Tibial artery (tissue), 4 donors: Measurements from ENCODE around the gene PLXNA4.
A peak's percentile ranks its signal among the peaks of the same experiment; 100 is the strongest.

Experiments used
- DNase-seq, 2 donors: peaks; one replicate each; pipeline ENCODE4 v3.0.0-alpha.2; 2019
- H3K27ac ChIP-seq, 2 donors: fragments of 200-600 bp; sonication (generic) in 1 of 2; 1 replicate in 1 of 2; 2 replicates in 1 of 2; pipeline ENCODE4 v1.5.1; 2018 to 2019; ENCODE audit warnings: mild to moderate bottlenecking in 1 of 2
- H3K27me3 ChIP-seq, 2 donors: fragments of 200-600 bp; sonication (generic) in 1 of 2; one replicate each; pipeline versions ENCODE4 v1.5.1 to v1.6.0; 2016 to 2019
- H3K36me3 ChIP-seq, 3 donors: fragments of 200-600 bp; sonication (generic) in 2 of 3; one replicate each; pipeline ENCODE4 v1.5.1; 2016 to 2019; ENCODE audit warnings: mild to moderate bottlenecking in 2 of 3
- H3K4me1 ChIP-seq, 4 donors: fragments of 200-600 bp; sonication (generic) in 2 of 4; 1 replicate in 3 of 4; 2 replicates in 1 of 4; pipeline ENCODE4 v1.5.1; 2016 to 2019
- H3K4me3 ChIP-seq, 2 donors: fragments of 200-600 bp; sonication (generic) in 1 of 2; 1 replicate in 1 of 2; 2 replicates in 1 of 2; pipeline ENCODE4 v1.5.1; 2018 to 2019; ENCODE audit warnings: mild to moderate bottlenecking in 2 of 2
- H3K9me3 ChIP-seq, 3 donors: fragments of 200-600 bp; sonication (generic) in 1 of 3; one replicate each; pipeline ENCODE4 v1.5.1; 2016 to 2019
- intact Hi-C: fragments of 100-400 bp; cut with DNase I; formaldehyde crosslinking; loops from one replicate; pipeline ENCODE4 v1.15.0; 2023; ENCODE audit warnings: low total_unique reads
- TF ChIP-seq, protein P1 (sequence below), 2 experiments: fragments of 200-600 bp in 1 of 2; fragments of 450-650 bp in 1 of 2; IDR thresholded peaks; one replicate each; pipeline ENCODE4 v1.5.1; 2017 to 2019; ENCODE audit warnings: antibody characterized with exemption in 2 of 2, mild to moderate bottlenecking in 1 of 2, moderate library complexity in 1 of 2

The PLXNA4 gene

DNA sequence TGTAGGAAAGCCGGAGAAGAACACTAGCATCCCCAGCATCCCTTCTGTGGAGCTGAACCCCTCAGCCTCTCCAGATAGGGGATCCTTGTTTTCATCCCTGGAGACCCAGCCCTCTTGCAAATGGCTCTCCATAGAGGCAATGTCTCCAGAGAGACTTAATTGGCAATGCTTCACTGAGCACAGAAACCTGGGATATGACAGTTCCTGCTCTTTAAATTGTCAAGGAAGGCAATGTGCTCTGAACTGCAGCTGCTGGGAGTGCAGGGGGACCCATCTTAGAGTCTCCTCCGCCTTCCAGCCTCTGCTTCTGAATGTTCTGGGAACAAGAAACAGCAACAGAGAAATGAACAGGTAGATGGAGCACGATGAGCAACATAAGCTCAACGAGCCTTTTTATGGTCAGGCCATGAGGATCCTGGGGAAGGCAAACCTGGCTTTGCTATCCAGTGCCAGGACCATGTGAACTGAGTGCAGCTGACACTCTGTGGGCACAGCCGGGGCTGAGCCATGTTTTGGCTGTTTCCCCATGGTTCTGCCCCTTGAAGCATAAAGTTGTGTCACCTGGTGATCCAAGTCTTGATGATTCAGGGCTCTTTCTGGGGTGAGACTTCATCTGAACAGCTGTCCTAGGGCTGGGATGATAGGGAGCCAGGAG lies 481.0 kb downstream of the PLXNA4 start:
- no peaks in the 10 kb centered on the region for H3K4me1 ChIP-seq
- intact Hi-C loops = no loop called here
- no peaks in the 10 kb centered on the region for H3K9me3 ChIP-seq
- H3K27ac ChIP-seq = no peak overlapping the region
- no peaks in the 10 kb centered on the region for H3K36me3 ChIP-seq
- peaks cover 0 to 11% of the 10 kb centered on the region in 2 donors for H3K27me3 ChIP-seq
- no peak overlapping the region for H3K4me3 ChIP-seq
- TF ChIP-seq, protein P1, sequence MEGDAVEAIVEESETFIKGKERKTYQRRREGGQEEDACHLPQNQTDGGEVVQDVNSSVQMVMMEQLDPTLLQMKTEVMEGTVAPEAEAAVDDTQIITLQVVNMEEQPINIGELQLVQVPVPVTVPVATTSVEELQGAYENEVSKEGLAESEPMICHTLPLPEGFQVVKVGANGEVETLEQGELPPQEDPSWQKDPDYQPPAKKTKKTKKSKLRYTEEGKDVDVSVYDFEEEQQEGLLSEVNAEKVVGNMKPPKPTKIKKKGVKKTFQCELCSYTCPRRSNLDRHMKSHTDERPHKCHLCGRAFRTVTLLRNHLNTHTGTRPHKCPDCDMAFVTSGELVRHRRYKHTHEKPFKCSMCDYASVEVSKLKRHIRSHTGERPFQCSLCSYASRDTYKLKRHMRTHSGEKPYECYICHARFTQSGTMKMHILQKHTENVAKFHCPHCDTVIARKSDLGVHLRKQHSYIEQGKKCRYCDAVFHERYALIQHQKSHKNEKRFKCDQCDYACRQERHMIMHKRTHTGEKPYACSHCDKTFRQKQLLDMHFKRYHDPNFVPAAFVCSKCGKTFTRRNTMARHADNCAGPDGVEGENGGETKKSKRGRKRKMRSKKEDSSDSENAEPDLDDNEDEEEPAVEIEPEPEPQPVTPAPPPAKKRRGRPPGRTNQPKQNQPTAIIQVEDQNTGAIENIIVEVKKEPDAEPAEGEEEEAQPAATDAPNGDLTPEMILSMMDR (IDR thresholded peaks at IDR 0.05) = no peak
- peak in 1 of 2 donors; percentile 7 for DNase-seq

DNA sequence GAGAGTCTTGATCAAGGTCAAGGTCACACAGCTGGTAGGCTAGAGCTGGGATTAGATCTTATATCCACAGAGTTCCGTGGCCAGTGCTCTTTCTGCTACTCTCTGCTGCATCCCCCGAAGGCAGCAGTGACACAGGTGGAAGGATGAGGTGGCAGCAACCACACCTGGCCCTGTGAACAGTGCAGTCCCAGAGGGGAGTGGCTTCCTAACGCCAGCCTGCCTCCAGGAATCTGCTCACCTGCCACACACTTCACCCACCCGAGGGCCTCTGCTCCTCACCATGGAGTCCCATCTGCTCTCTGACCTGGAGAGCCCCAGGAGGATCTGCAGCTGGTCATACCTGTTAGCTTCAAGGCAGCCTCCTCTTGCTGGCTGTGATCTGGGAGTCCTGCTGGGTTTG lies 484.2 kb downstream of the PLXNA4 start:
- DNase-seq = no peak
- Histone ChIP-seq H3K27me3 (peaks cover 0 to 11% of the 10 kb centered on the region in 2 donors), H3K4me1 (no peaks in the 10 kb centered on the region)

DNA sequence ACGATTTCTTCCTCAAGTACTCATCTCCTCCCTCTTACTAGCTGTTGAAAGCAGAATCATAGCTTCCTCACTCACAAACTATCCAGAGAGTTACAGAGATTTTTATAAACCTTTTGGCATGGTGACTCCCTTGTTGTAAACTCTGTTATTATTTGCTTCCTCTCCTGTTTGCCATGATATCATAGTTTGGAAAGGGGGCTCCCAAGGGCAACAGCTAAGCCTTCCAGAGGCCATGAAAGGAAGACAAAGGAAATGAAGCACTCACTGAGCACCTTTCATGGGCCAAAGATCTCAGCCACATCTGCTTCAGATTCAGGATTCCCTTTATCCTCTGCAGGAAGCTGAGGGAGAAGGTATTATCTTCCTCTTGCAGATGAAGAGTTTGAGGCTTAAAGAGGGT lies 484.6 kb downstream of the PLXNA4 start:
- Histone ChIP-seq H3K4me1 (no peaks in the 10 kb centered on the region), H3K4me3 (no peak overlapping the region), H3K27ac (no peak overlapping the region), H3K36me3 (no peaks in the 10 kb centered on the region), H3K27me3 (peaks cover 0 to 11% of the 10 kb centered on the region in 2 donors), H3K9me3 (no peaks in the 10 kb centered on the region)
- intact Hi-C loops = no loop called here
- TF ChIP-seq, protein P1 (IDR thresholded peaks at IDR 0.05) = no peak
- DNase-seq = no peak

More for the DNA sequence above, 484.2 kb downstream of the PLXNA4 start:
- TF ChIP-seq, protein P1 (IDR thresholded peaks at IDR 0.05) = no peak
- Histone ChIP-seq H3K4me3 (no peak overlapping the region), H3K9me3 (no peaks in the 10 kb centered on the region), H3K27ac (no peak overlapping the region), H3K36me3 (no peaks in the 10 kb centered on the region)
- intact Hi-C loops = no loop called here

DNA sequence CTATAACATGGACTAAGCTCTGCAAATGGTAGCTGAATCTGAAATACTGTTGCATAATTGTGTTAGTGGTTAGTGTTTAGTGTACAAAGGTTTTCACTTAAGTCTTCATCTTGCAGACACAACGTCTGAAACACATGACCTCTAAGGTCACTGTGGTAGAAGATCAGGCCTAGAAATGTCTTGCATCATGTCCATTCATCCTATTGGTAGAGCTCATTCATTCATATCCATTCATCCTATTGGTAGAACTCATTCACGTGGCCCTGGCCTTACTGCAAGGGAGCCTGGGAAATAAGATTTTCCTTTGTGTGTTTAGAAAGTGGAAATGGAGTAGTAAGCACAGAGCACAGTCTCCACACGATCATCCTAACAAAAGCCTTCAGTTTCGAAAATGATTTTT lies 485.8 kb downstream of the PLXNA4 start:
- no peaks in the 10 kb centered on the region for H3K4me1 ChIP-seq
- TF ChIP-seq, protein P1 (IDR thresholded peaks at IDR 0.05) = no peak
- no peak overlapping the region for H3K4me3 ChIP-seq
- DNase-seq = peak in 1 of 2 donors; percentile 2
- H3K27ac ChIP-seq = no peak overlapping the region
- peaks cover 0 to 11% of the 10 kb centered on the region in 2 donors for H3K27me3 ChIP-seq
- H3K36me3 ChIP-seq = no peaks in the 10 kb centered on the region
- H3K9me3 ChIP-seq = no peaks in the 10 kb centered on the region
- intact Hi-C loops = no loop called here

DNA sequence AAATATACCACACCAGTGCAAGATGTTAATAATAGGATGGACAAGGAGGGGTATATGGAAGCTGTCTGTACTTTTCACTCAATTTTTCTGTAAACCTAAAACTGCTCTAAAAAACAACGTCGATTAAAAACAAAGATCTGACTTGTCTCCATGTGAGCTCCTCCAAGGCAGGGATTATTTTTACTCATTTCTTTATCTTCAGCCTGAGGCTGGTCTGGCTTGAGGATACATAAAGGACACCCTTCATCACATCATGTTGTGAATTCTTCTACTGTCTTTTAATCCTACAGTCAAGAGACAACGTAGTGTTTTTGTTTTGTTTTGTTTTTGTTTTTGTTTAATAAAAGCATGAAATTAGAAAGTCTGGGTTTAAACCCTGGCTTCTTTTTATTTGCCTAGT lies 486.9 kb downstream of the PLXNA4 start:
- Histone ChIP-seq H3K9me3 (no peaks in the 10 kb centered on the region), H3K4me1 (no peaks in the 10 kb centered on the region), H3K27ac (no peak overlapping the region), H3K4me3 (no peak overlapping the region), H3K36me3 (no peaks in the 10 kb centered on the region), H3K27me3 (peaks cover 0 to 7% of the 10 kb centered on the region in 2 donors)
- intact Hi-C loops = no loop called here
- TF ChIP-seq, protein P1 (IDR thresholded peaks at IDR 0.05) = no peak
- no peak for DNase-seq
